CD14-positive monocyte (primary cell): ENCODE data around the gene EFCC1. TPM values are rescaled to one million over a fixed set of nuclear protein-coding genes. Genes with fewer than 3 reads are reported as not detected.

Experiments used
- DNase-seq, 3 donors: peaks; one replicate each; pipeline ENCODE4 v3.0.0-alpha.2; 2011 to 2022
- H2AFZ ChIP-seq: 2 replicates; pipeline ENCODE4 v1.6.0; 2012; ENCODE audit warnings: mild to moderate bottlenecking, low read depth, low read length, inconsistent platforms; ENCODE audit not compliant: insufficient read depth, poor library complexity, severe bottlenecking
- H3K27ac ChIP-seq, 2 donors: 1 replicate in 1 of 2; 2 replicates in 1 of 2; pipeline ENCODE4 v1.5.1; 2012 to 2013; ENCODE audit warnings: low read length in 2 of 2, control low read depth in 1 of 2, inconsistent platforms in 1 of 2, low read depth in 1 of 2, mild to moderate bottlenecking in 1 of 2
- H3K27me3 ChIP-seq, 2 donors: one replicate each; pipeline versions ENCODE4 v1.6.0 to v1.6.1; 2011 to 2013; ENCODE audit warnings: low read length in 2 of 2; ENCODE audit not compliant: control insufficient read depth in 2 of 2, insufficient read depth in 2 of 2
- H3K36me3 ChIP-seq, 2 donors: replicated peaks in 1 of 2; 1 replicate in 1 of 2; 2 replicates in 1 of 2; pipeline versions ENCODE4 v1.5.1 to v1.6.1; 2012 to 2013; ENCODE audit warnings: low read length in 2 of 2, control low read depth in 1 of 2, inconsistent platforms in 1 of 2, mild to moderate bottlenecking in 1 of 2; ENCODE audit not compliant: insufficient read depth in 2 of 2, control insufficient read depth in 1 of 2
- H3K4me1 ChIP-seq, 2 donors: 1 replicate in 1 of 2; 2 replicates in 1 of 2; pipeline versions ENCODE4 v1.5.1 to v1.6.1; 2012 to 2013; ENCODE audit warnings: low read length in 2 of 2, control low read depth in 1 of 2, inconsistent platforms in 1 of 2, mild to moderate bottlenecking in 1 of 2, moderate library complexity in 1 of 2; ENCODE audit not compliant: insufficient read depth in 2 of 2, control insufficient read depth in 1 of 2
- H3K4me2 ChIP-seq: replicated peaks from 2 replicates; pipeline ENCODE3; 2012; ENCODE audit warnings: low read length, moderate library complexity, mild to moderate bottlenecking; ENCODE audit not compliant: poor library complexity, severe bottlenecking; ENCODE audit errors: extremely low read depth
- H3K4me3 ChIP-seq, 3 experiments: fragments of 200-600 bp in 1 of 3; sonication (generic) in 1 of 3; replicated peaks in 1 of 3; 1 replicate in 2 of 3; 2 replicates in 1 of 3; pipeline ENCODE4 v1.5.1; 2011 to 2013; ENCODE audit warnings: low read length in 3 of 3, mild to moderate bottlenecking in 3 of 3, control low read depth in 2 of 3, low read depth in 2 of 3, inconsistent platforms in 1 of 3, moderate library complexity in 1 of 3
- H3K79me2 ChIP-seq: 2 replicates; pipeline ENCODE4 v1.6.0; 2012; ENCODE audit warnings: mild to moderate bottlenecking, control low read depth, inconsistent platforms, low read length, moderate library complexity; ENCODE audit not compliant: insufficient read depth
- H3K9ac ChIP-seq: 2 replicates; pipeline ENCODE4 v1.6.0; 2017; ENCODE audit warnings: low read length, mild to moderate bottlenecking; ENCODE audit not compliant: insufficient read depth, poor library complexity, severe bottlenecking
- H3K9me3 ChIP-seq, 2 donors: replicated peaks in 1 of 2; 1 replicate in 1 of 2; 2 replicates in 1 of 2; pipeline versions ENCODE4 v1.5.1 to v1.6.1; 2012 to 2013; ENCODE audit warnings: low read length in 2 of 2, control low read depth in 1 of 2; ENCODE audit not compliant: control insufficient read depth in 1 of 2, insufficient read depth in 1 of 2
- H4K20me1 ChIP-seq: 2 replicates; pipeline ENCODE4 v1.6.0; 2012; ENCODE audit warnings: mild to moderate bottlenecking, low read length, control low read depth, moderate library complexity; ENCODE audit not compliant: insufficient read depth
- H3K27ac Mint-ChIP-seq, 7 donors: one replicate each; pipeline ENCODE4 v1.8.0; 2020; ENCODE audit warnings: mild to moderate bottlenecking in 7 of 7, mixed read lengths in 7 of 7, moderate library complexity in 6 of 7, inconsistent platforms in 2 of 7
- H3K27me3 Mint-ChIP-seq, 3 donors: one replicate each; pipeline ENCODE4 v1.8.0; 2021 to 2022; ENCODE audit warnings: low read depth in 3 of 3, mild to moderate bottlenecking in 3 of 3, mixed read lengths in 3 of 3, moderate library complexity in 3 of 3, inconsistent platforms in 1 of 3
- H3K36me3 Mint-ChIP-seq, 2 donors: one replicate each; pipeline ENCODE4 v1.8.0; 2020; ENCODE audit warnings: mixed read lengths in 2 of 2, inconsistent platforms in 1 of 2, mild to moderate bottlenecking in 1 of 2
- H3K4me1 Mint-ChIP-seq: one replicate; pipeline ENCODE4 v1.8.0; 2020; ENCODE audit warnings: mild to moderate bottlenecking, mixed read lengths
- H3K4me3 Mint-ChIP-seq, 2 donors: one replicate each; pipeline ENCODE4 v1.8.0; 2020; ENCODE audit warnings: mild to moderate bottlenecking in 2 of 2, mixed read lengths in 2 of 2, moderate library complexity in 1 of 2
- H3K9me3 Mint-ChIP-seq, 7 donors: one replicate each; pipeline ENCODE4 v1.8.0; 2020 to 2022; ENCODE audit warnings: mixed read lengths in 7 of 7, mild to moderate bottlenecking in 6 of 7, moderate library complexity in 6 of 7, inconsistent platforms in 2 of 7
- CTCF ChIP-seq: fragments of 200-600 bp; IDR thresholded peaks from one replicate; pipeline ENCODE4 v1.8.0; 2022; ENCODE audit warnings: antibody characterized with exemption, mild to moderate bottlenecking
- WGBS: methylation state at CpG from one replicate; pipeline ENCODE4 v1.1.5; 2013; ENCODE audit warnings: missing lambda C conversion rate; ENCODE audit not compliant: insufficient coverage; 5-methylcytosine and 5-hydroxymethylcytosine counted together
- intact Hi-C, 2 donors: fragments of 100-400 bp; cut with micrococcal nuclease; formaldehyde crosslinking; loops; one replicate each; pipeline versions ENCODE4 v1.15.0 to v1.15.1; 2023
- polyA plus RNA-seq, 3 donors: library from polyadenylated mRNA; depleted of rRNA in 1 of 3; unstranded in 2 of 3; stranded (reverse) in 1 of 3; fragments of 300-500 nt in 2 of 3; fragments of >200 nt in 1 of 3; fragmentation: Illumina TruSeq in 2 of 3; gene quantifications; 1 replicate in 2 of 3; 2 replicates in 1 of 3; pipeline ENCODE4 v1.2.3, GENCODE V29; 2012 to 2021

Gene EFCC1
- polyA plus RNA-seq, 3 donors, result 0.11 to 0.15 TPM; not detected in 1

- DNase-seq, result no peak
- 79% methylated on average over 5 of the region's 10 CpGs for WGBS
- Mint-ChIP-seq H3K9me3 (no peaks in the 10 kb centered on the region), H3K27me3 (peaks cover 5 to 12% (median 11%) of the 10 kb centered on the region in 3 donors), H3K36me3 (no peaks in the 10 kb centered on the region), H3K4me1 (peaks cover 4% of the 10 kb centered on the region), H3K4me3 (no peak overlapping the region), H3K27ac (peak overlapping the region in 1 of 7 donors; percentile 33)
- intact Hi-C loops, result no loop called here
- H3K4me3 ChIP-seq, result no peak overlapping the region
- TF ChIP-seq CTCF, result no peak
- no peaks in the 10 kb centered on the region for H3K9me3 ChIP-seq
- no peaks in the 10 kb centered on the region for H4K20me1 ChIP-seq
- no peak overlapping the region for H2AFZ ChIP-seq
- H3K4me2 ChIP-seq, result no peak overlapping the region
- H3K9ac ChIP-seq, result no peak overlapping the region
- no peaks in the 10 kb centered on the region for H3K4me1 ChIP-seq
- no peaks in the 10 kb centered on the region for H3K27me3 ChIP-seq
- H3K79me2 ChIP-seq, result no peaks in the 10 kb centered on the region
- H3K36me3 ChIP-seq, result no peaks in the 10 kb centered on the region
- H3K27ac ChIP-seq, result no peak overlapping the region
These were observed 35.4 kb downstream of the EFCC1 start for GRCh38 chr3:129036222-129037092.

GRCh38 chr3:129037093-129037419, 36.0 kb downstream of the EFCC1 start:
- Mint-ChIP-seq H3K27me3 (peaks cover 2 to 13% (median 11%) of the 10 kb centered on the region in 3 donors), H3K4me3 (no peak overlapping the region), H3K27ac (no peak overlapping the region), H3K9me3 (no peaks in the 10 kb centered on the region), H3K36me3 (no peaks in the 10 kb centered on the region), H3K4me1 (peaks cover 4% of the 10 kb centered on the region)
- WGBS, result no CpG with 5 or more reads among the region's 2 CpGs
- Histone ChIP-seq H4K20me1 (no peaks in the 10 kb centered on the region), H2AFZ (no peak overlapping the region), H3K4me2 (no peak overlapping the region), H3K27me3 (no peaks in the 10 kb centered on the region), H3K27ac (no peak overlapping the region), H3K9me3 (no peaks in the 10 kb centered on the region), H3K4me1 (no peaks in the 10 kb centered on the region), H3K36me3 (no peaks in the 10 kb centered on the region), H3K4me3 (no peak overlapping the region), H3K9ac (no peak overlapping the region), H3K79me2 (no peaks in the 10 kb centered on the region)
- no peak for DNase-seq
- no peak for TF ChIP-seq CTCF
- intact Hi-C loops, result no loop called here
